ENCODE results near the gene SULT1C2.

Gene SULT1C2

DNA sequence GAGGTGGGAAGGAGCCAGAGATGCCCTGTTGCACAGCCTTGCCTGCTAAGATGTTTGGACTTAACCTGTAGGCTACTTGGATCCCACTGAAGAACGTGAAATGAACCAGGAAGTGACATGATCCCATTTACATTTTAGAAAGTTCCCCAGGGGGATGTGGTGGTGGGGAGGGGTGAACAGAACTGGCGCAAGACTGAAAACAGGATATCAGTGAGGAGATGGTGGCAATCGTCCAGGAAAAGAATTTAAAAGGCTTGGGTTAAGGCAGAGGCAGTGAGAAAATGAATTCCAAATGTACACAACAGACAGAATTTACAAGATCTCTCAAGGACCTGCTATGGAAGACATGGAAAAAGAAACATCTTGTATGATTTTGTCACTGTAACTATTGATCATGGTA, 42.3 kb downstream of the SULT1C2 start:
- TF ChIP-seq, protein P1, sequence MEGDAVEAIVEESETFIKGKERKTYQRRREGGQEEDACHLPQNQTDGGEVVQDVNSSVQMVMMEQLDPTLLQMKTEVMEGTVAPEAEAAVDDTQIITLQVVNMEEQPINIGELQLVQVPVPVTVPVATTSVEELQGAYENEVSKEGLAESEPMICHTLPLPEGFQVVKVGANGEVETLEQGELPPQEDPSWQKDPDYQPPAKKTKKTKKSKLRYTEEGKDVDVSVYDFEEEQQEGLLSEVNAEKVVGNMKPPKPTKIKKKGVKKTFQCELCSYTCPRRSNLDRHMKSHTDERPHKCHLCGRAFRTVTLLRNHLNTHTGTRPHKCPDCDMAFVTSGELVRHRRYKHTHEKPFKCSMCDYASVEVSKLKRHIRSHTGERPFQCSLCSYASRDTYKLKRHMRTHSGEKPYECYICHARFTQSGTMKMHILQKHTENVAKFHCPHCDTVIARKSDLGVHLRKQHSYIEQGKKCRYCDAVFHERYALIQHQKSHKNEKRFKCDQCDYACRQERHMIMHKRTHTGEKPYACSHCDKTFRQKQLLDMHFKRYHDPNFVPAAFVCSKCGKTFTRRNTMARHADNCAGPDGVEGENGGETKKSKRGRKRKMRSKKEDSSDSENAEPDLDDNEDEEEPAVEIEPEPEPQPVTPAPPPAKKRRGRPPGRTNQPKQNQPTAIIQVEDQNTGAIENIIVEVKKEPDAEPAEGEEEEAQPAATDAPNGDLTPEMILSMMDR (IDR thresholded peaks at IDR 0.05): no peak

DNA sequence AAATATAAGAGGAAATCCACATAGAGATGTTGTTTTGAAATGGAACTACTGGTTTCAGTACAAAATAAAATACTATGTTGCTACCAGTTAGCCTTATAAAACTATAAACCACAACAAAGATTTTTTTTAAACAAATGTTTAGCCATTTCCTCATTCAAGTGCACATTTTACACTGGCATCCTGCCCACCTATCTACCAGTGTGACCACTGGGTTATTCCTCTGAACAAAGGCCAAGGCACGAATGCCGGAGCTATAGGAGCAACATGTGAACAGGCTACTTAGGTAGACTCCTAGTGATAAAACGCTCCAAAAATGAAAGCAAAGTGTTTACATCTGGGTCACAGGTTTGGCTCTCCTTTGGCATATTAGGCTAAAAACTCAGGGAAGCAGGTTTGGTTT, 57.3 kb downstream of the SULT1C2 start:
- TF ChIP-seq, protein P1 (IDR thresholded peaks at IDR 0.05): no peak

DNA sequence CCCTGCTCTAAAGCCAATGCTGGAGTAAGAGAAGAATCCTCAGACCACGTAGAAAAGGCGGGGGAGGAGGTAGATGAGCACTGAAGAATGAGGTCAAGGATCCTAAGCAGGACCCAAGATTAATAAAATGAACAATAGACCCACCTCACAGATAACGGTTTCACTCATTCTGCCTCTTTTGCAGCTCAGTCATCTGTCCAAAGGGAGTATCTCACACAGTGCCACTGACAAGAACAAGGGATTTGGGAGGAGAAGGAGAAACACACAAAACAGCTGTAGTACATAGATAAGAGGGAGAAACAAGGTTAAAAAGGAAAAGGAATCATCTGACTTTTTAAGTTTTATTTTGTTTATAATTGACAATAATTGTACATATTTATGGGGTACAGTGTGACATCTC, 58.1 kb downstream of the SULT1C2 start:
- TF ChIP-seq, protein P1 (IDR thresholded peaks at IDR 0.05): no peak

DNA sequence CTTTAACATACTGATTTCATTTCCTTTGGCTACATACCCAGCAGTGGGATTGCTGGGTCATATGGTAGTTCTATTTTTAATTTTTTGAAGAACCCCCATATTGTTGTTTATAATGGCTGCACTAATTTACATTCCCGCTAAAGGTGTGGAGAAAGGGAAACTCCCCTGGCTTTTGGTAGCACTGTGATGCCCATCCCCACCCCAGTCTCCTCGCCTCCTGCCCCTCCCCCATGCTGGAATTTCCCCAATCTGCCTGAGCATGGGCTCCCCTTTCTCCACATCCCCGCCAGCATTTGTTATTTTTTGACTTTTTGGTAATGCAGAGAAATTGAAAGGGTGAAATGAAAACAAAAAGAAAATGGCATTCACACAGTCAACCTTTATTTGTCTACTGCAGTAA, 59.1 kb downstream of the SULT1C2 start:
- TF ChIP-seq, protein P1 (IDR thresholded peaks at IDR 0.05): no peak

DNA sequence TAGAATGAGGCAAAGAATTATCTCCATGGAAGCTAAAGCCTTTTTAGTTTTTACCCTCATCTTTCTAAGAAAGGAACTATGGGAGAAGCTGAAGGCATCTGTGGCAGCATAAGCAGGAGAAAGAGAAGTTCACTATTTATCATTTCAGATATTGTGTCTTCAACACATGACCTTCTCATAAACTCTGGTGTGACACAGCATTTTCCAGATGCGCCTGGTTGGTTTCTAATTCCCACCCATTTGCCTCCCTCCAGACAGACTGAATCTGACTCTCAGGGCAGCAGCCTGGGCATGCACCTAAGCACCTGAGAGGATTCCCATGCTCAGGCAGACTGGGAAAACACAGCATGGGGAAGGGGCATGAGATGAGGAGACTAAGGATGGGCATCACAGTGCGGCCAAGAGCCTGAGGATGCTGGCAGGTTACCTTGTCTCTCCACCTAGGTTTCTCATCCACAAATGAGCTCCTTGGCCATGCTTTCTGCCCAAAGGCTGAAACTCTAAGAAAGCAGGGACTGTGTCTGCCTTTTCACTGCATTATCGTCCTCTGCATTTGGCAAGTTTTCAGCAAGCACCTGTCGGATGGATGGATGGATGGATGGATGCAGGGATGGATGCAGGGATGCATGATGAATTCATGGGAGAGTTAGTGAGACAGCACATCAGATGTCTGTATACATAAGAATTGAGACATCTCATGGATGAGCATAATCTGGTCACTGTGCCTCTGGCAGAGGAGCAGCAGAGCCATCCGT, 60.3 kb downstream of the SULT1C2 start:
- TF ChIP-seq, protein P1 (IDR thresholded peaks at IDR 0.05): no peak

- TF ChIP-seq, protein P1 (IDR thresholded peaks at IDR 0.05): no peak
Measured at GRCh38 chr2:108349571-108349928, 60.9 kb downstream of the SULT1C2 start.

DNA sequence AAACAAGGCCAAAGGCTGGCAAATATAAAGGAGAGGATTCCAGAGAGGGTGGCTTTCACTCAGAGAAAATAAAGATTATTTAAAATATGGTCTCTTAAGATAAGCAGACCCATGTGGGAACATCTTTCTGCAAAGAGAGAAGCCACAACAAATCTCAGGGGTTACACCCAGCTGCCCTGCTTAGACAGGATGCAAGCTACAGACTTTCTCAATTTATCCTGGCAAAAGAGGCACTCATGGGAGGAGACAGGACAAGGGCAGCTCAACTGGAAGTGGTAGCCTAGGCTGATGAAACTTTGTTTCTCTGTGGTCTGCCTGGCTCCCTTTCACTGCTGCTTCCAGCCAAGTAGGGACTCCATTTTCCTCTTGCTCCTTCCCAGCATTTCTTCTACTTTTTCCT, 63.2 kb downstream of the SULT1C2 start:
- TF ChIP-seq, protein P1 (IDR thresholded peaks at IDR 0.05): no peak

- TF ChIP-seq, protein P1 (IDR thresholded peaks at IDR 0.05): no peak
Measured at GRCh38 chr2:108354136-108354535, 65.4 kb downstream of the SULT1C2 start.

Measured in LNCAP (cell line).